Activated T-helper 1 cell treated with Interleukin-2 at 50 U/mL for 16 hours (primary cell): ENCODE measurements around the gene CNR2.
"Not testable (repeated sequence)": the region's sequence is repeated elsewhere in the genome, so short reads cannot be mapped to it uniquely, and the experiment has no call there.

Source experiments
- DNase-seq: peaks from one replicate; pipeline ENCODE4 v3.0.0-alpha.2; 2020; ENCODE audit warnings: low read depth

The CNR2 gene

DNA sequence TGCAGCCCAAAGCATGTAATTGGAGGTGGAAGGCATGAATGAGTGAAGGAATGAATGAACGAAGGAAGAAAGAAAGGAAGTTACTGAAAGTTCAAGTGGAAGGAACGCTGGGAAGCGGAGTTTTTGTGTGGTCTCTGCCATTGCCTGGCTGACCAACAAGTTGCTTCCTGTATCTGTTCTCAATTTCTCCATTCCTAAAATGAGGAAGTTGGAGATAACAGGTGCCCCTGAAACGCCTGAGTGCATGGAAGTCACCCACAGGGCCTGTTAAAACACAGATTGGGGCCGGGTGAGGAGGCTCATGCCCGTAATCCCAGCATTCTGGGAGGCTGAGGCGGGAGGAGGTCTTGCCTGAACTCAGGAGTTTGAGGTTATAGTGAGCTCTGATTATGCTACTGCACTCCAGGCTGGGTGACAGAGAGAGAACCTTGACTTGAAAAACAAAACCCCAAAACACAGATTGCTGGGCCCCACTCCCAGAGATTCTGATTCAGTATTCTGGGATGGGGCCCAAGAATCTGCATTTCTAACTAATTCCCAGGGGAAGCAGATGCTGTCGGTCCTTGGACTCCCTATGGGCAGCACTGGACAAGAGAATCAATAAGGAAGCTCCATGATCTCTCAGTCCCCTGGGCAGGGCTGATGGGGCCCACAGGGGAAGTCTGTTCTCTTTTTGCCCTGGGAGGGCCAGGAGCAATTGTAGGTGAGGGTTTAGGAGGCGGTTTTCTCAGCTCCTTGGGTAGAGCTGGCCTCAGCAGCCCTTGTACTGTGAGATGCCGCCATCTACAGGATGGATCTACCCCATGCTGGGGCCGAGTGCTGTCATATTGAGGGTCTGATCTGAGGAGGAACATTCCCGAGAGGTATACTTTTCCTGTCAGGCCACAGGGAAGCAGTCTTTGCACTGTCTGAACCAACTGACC lies 3.3 kb upstream of the CNR2 start:
- peak; percentile 7 for DNase-seq

DNA sequence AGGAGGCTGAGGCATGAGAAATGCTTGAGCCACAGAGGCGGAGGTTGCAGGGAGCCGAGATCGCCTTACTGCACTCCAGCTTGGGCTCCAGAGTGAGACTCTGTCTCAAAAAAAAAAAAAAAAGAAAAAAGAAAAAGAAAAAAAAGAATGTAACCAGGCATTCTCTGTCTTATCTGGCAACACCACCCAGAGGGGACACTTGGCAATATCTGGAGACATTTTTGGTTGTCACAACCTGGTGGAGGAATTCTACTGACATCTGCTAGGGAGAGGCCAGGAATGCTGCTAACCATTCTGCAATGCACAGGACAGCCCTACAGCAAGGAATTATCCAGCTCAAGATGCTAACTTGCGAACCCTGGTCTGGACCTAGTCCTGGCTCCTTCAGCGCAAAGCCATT lies 2.3 kb upstream of the CNR2 start:
- no peak for DNase-seq

DNA sequence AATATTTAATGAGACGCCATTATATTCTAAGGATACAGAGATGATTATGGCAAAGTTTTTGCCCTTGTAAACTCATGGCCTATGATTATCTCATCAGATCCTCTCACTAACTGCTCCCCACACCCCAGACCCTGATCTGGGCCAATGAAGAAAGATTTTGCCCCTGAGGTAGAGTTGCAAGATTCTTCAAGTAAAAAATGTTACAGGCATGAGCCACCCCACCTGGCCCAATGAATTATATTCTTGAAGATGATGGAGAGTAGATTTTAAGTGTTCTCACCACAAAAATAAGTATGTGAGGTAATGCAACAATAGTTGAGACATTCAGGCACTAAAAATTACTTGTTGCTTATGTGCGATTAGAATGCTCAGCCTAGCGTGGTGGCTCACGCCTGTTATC lies 1.8 kb upstream of the CNR2 start:
- no peak for DNase-seq

DNA sequence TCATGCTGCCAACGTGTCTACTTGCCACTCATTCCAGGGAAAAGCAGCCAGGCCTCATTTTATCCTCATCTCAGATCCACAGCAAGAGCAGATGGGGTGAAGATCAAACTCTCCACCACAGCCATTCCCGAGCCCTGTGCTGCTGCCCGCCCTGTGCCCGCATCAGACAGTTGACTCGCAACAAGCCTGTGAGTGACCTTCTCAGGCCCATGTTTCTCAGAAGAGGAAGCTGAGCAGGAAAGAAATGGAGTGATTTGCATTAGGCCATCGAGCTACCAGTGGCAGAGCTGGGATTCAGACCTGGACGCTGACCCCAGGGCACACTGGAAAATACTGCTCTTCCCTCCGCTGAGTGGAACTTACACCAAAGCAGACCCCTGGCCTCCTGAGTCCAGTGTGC lies 1.2 kb downstream of the CNR2 start:
- no peak for DNase-seq

DNA sequence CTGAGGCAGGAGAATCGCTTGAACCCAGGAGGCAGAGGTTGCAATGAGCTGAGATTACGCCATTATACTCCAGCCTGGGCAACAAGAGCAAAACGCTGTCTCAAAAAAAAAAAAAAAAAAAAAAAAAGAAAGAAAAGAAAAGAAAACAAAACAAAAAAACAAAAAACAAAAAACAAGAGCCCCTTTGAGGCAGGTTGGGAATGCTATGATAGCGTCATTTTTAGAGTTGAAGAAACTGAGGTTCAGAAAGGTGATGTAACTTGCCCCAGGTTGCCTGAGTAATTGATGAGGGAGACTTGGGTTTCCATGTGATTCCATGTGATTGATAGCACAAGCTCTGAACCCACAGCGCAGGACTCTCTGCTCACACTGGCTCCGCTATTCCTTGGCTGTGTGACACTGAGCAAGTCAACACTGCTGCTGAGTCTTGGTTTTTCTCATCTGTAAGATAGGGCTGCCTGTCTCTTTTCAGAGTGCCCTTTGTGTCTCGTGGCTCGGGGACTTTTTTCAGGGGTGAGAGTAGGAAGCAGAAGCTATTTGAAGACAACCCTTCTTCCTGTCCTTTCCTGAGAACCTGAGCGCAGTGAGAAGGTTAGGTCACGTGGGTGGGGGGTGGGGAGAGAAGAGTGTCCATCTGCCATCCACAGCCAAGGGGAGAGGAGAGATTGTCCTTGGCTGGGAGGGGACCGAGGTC lies 2.5 kb downstream of the CNR2 start:
- DNase-seq: no peak

DNA sequence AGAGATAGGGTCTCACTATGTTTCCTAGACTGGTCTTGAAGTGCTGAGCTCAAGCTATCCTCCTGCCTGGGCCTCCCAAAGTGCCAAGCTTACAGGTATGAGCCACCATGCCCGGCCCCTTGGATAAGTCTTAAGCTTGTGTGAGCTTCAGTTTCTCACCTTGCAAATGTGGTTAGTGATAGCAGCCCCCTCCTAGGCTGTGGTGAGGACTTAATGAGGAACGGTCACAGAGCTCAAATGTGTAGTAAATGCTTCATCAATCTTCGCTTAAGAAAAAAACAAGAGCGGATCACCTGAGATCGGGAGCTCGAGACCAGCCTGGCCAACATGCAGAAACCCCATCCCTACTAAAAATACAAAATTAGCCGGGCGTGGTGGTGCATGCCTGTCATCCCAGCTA lies 3.0 kb downstream of the CNR2 start:
- no peak for DNase-seq

DNA sequence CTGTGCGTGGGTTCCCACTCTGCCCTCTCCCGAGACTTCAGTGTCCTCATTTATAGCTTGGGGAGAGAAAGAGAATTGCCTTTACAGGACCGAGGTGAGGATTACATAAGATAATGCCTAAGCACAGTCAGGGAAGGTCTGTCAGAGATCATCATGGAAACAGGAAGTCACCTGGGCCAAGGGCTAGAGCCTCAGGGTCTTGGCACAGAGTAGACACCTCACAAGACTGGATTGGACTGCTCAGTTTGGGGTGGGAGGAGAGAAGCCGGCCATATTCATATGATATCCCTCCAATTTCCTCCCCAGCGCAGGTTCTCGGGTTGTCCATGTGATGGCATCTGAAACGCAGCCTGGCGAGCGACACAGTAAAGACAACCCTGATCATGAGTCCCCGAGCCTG lies 3.8 kb downstream of the CNR2 start:
- DNase-seq: no peak

DNA sequence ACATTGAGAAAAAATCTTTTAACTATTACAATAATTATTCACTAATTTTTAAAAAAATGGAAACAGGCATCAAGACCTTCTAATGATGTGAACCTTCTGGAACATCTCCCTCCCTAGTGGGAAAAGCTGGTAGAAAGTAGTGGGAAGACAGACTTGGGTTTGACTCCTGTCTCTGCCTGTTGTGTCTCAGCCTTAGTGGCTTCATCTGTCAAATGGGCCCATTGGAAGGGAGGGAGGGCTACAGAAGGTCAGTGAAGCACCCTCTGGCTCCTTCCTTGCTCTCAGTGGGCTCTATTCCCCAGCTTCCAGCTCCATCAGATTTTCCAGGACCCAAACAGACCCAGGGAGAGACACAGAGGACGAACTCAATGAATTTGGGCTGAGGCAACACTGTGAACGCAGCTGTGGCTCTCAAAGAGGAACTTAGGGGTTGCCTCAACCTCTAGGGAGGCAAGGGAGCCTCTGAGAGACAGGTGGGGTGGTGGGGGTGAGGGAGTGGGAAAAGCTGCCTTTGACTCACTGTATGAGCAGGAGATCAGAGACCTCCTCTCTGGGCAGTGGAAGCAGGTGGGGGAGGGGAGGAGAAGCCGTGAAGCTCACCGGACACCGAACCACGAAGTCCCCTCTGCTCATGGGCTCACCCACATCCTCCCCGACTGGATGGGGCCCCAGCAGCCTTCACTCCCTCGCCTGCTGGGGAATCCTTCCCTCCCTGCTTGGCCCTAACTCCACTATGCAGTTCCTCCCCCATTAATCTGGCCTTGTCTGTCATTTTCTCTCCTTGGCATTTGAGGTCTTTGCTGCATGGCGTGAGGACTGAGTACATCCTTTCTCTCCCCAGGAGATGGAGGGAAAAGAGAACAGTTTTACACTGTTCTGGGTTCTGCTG lies 4.5 kb downstream of the CNR2 start:
- no peak for DNase-seq

DNA sequence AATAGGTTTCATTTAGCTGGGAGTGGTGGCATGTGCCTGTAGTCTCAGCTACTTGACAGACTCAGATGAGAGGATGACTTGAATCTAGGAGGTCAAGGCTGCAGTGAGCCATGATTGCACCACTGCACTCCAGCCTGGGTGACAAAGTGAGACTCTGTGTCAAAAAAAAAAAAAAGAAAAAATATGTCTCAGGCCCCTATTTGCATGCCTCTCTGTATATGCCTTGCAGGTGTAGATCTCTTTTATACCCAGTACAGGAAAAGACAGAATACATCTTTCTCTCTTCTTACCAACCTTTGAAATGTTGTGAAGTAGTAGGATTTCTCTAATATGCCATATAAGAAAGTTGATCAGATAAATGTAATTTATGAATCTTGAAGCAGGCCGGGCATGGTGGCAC lies 6.4 kb downstream of the CNR2 start:
- DNase-seq: no peak

DNA sequence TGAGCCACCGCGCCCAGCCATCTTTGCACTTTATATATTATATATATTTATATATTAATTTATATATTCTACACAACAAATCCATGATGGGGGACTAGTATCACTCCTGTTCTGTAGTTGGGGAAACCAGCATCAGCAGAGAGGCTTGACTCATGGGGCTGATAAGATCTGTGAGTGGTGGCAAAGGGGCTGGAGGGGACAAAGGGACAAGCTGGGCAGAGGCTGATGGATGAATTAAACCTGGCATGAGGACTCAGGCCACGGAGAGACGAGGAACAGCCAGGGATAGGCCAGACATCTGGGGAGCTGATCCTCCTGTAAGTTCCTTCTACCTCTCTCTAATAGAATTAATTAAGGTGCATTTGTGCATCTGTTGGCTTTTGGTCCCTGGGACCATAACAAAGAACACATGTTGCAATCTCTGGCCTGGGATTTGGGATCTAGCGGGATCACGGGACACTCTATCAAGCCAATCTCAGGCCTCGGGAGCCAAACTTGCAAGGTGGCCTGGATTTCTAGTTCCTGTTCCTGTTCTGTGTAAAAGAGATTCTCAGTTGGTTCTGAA lies 7.6 kb downstream of the CNR2 start:
- no peak for DNase-seq

DNA sequence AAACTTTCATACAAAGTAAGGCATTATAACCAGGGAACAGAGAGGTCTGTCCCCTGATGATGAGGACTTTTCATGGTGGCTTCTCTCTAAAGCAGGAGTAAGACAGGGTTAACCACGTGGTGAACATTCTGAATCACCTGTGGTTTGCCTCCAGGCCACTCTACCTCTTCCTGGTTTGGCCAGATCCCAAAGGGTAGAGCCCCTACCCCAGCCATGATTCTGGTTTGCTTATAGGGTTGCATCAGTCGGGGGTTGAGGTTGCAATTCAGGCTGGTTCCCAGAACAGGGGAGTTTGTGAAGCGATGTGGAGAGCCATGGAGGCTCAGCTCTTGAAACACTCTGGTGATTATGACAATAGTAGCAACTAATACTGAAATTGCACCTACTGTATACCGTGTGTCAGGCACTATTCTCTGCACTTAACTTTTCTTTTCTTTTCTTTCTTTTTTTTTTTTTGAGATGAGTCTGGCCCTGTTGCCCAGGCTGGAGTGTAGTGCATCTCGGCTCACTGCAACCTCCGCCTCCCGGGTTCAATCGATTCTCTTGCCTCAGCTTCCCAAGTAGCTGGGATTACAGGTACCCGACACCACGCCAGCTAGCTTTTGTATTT lies 8.3 kb downstream of the CNR2 start:
- no peak for DNase-seq

DNA sequence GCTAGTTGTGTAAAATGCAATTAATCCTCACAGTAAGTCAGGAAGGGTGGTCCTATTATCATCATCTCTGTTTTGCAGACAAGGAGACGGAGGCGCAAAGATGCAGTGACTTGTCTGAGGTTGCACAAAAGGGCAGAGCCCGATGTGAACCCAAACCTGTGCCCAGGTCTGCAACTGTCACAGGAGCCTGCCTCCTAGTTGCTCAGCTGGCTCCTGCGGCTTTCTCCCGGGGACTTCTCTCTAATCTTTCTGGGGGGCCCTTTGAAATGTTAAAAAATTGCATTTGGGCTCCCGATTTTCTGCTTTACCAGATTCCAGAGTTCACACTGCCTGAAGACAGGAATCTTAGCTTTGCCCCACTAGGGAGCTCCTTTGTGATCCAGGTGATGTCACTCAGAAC lies 9.4 kb downstream of the CNR2 start:
- no peak for DNase-seq

DNA sequence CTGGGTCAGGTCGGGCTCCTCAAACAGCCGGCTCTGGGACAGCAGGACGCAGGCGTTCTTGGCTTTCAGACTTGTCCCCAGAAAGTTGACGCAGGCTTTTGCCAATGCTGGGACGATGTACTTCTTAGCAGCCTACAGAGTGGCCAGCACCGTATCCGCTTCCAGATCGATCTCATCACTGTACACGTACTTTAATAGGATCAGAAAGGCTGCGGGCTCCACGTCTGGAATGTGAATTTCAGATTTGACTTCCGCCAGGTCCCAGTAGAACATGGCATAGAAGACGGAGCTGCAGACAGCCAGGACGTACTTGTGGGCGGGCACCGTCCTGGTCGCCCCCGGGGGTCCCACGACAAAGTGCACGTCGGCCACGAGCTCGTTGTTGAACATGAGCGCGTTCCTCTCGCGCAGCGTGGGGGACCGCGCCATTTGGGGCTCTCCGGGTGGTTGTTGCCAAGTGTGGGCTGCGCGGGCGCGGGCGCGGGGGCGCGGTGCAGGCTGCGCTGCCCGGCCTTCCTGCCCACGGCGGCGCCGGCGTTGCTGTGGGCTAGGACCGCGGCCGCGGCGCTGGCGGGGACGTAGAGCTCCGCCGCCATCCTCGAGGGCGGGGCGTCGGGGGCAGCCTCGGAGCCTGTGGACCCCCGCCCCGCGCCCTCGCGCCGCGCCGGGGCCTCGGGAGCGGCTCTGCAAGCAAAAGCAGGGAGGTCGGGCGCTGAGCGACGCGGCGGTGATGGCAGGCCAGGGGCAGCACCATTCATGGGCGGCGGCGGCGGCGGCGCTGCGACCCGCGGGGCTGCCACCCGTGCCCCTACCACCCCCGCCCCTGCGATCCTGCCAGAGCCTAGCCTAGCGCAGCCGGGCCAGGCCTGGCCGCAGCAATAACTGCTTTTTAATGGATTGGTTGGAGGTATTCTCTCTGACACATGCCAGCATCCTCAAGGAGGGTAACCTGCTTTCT lies 10.6 kb downstream of the CNR2 start:
- DNase-seq: no peak

DNA sequence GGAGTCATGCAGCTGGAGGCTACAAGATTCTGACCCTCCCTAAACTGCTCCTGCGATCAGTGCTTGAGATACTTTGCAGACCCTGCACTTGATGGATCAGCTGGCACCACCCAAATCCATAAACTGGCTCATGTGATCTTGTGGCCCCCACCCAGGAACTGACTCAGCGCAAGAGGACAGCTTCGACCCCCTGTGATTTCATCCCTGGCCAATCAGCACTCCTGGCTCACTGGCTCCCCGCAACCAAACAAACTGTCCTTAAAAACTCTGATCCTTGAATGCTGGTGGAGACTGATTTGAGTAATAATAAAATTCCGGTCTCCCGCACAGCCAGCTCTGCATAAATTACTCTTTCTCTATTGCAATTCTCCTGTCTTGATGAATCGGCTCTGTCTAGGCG lies 13.1 kb downstream of the CNR2 start:
- not testable (repeated sequence) for DNase-seq

DNA sequence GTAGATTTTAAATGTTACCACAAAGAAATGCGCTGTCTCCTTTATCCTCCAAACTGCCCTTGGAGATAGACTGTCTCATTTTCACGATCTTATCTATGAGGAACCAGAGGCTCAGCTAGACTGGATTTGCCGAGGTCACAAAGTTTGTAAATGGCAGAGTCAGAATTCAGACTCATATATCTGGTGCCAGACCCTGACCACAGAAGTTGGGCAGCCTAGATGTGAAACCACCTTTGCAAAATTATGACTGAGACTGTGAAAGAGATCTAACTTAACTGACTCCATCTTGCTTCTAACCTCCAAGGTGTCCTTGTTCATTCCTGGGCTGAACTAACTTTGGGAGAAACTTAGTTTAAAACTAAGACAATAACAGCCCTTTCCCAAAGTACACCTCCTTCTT lies 14.1 kb downstream of the CNR2 start:
- no peak for DNase-seq

DNA sequence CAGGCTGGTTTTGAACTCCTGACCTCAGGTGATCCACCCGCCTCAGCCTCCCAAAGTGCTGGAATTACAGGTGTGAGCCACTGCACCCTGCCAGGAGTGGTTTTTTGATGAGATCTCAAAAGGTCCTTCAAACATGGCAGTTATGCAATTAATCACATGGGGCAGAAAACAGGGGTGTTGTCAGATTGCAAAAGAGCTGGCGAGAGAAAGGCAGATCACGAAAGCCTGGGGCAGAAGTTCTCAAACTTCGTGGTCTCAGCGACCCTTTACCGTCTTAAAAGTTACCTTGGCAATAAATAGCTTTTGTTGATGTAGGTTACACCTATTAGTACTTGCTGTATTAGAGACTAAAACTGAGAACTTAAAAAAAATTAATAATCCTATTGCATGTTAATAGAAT lies 16.1 kb downstream of the CNR2 start:
- DNase-seq: no peak

DNA sequence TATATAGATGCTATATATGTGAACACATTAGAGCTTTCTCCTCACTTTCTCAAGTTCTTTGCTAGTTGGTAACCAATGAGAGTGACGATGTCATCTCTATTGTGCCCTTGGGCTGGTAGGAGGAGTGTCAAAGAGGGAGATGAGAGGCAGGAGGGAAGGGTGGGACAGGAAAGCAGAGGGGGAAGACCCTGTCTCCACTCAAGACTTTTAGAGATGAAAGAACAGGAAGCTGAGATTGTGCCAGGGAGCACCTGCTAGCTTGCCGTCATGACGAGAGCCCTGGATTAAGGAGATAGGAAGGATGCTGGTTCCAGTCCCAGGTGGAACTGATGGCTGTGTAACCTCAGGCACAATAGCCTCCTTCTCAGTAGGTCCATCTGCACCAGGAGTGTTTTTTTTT lies 16.7 kb downstream of the CNR2 start:
- no peak for DNase-seq

DNA sequence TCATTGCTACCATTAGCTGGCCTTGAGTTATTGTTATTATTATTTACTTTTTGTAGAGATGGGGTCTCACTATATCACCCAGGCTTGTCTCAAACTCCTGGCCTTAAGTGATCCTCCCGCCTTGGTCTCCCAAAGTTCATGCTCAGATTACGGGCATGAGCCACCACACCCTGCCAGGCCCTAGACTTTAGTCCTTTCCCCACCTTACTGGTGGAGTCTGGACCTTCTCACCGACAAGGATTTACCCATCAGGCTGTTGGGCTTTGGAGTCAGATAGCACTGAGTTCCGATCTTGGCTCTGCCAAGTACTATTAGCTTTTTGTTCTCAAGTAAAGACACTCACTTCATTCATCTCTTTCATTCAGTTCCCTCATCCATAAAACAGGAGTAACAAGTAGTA lies 17.2 kb downstream of the CNR2 start:
- no peak for DNase-seq

DNA sequence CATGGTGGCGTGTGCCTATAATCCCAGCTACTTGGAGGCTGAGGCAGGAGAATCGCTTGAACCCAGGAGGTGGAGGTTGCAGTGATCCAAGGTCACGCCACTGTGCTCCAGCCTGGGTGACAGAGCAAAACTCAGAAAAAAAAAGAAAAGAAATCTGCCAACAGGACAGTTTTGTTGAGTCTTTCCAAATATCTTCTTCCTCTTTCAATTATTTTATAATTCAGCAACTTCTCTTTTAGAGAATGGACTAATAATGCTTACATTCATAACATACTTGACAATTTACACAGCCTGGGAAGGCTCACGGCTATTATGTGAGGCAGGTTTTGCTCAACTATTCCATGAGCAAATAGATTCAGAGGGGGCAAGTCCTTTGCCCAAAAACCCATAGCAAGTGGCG lies 18.1 kb downstream of the CNR2 start:
- DNase-seq: no peak

DNA sequence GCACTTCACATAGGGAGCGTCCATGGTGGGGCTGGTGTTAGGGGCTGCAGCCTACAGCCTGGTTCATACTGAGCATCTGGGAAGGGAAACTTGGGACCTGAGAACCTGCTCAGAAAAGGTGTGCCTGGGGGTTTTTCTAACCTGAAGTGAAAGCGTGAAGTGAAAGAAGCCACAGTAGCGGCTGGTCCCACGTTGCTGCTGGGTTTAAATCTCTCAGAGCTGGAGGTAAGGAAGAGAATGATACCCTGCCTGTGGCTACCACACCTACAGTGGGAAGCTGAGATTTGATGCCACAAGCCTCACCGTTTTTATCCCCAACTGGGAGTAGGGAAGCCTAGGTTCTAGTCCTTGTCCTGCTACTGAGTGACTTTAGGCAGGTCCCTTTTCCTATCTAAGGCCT lies 24.1 kb downstream of the CNR2 start:
- no peak for DNase-seq

DNA sequence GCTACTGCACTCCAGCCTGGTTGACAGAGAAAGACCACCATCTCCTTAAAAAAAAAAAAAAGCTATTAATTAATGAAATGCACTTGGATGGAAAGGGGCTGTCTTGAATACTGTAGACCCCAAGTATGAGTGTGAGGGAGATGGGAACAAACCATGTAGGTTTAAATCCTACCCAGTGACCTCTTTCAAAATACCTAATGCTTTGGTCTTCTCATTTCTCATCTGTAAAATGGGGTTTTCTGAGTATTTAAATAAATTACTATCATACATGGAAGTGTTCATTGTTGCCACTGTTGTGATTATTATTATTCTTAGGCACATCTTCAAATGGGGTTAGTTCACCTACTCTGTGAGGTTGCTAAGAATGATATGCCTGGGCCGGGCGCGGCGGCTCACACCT lies 27.9 kb downstream of the CNR2 start:
- DNase-seq: no peak
